ENCODE data around the gene TBCD.

The TBCD gene

DNA sequence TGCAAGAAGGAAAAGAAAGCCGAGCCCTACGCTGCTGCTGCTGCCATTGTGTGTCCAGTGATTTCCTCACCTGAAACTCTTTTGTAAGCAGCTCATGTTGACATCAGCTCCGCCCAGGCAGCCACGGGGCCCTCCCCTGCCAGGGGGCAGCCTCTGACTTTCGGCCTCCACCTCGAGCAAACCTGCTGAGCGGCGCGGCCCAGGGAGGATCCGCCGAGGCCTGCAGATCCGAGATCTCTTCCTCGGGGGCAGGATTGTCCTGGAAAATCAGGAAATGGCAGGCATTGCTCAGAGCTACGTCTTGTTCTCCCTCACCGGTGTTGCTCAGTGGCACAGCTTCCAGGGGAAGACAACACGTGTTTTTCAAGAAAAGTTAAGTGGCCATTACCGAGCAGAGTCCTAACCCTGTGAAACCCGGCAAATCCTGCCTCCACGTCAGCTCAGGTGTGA lies 123.6 kb downstream of the TBCD start:
- POLR2A ChIA-PET = no interaction called here
- no peak for TF ChIP-seq CTCF (IDR thresholded peaks at IDR 0.05; ENCODE audit: control extremely low read depth, extremely low read depth, low read depth, missing control alignments)

DNA sequence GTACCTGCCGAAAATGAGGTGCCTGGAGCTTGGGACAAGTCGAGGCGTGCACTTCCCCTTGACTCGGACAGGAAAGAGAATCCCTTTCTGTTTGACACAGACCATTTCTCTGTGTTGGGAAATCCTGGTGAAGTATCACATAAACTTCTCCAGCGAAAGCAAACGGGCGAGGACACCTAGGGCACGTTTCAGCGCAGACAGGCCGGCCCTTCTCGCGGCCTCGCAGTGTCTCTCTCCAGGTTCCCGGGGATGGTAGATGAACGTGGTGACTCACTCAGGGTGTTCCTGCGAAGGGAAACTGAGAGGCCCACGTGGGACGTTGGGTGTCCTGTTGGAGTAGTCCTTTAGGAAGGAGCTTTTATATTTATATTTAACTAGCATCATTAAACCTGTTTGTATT lies 124.3 kb downstream of the TBCD start:
- TF ChIP-seq CTCF (IDR thresholded peaks at IDR 0.05; ENCODE audit: control extremely low read depth, extremely low read depth, low read depth, missing control alignments) = no peak
- POLR2A ChIA-PET = no interaction called here
- no peak for DNase-seq (ENCODE audit: extremely low spot score)
- CTCF ChIA-PET = interaction anchor here (0.9 to 1.9 kb wide), 5 partner anchors 10 to 58 kb away, joined by 3 to 6 read pairs (median 3); no protein-coding TSS in a partner anchor

More for the DNA sequence above, 123.6 kb downstream of the TBCD start:
- no peak for DNase-seq (ENCODE audit: extremely low spot score)
- CTCF ChIA-PET = interaction anchor here (0.9 to 1.3 kb wide), 4 partner anchors 9 to 58 kb away, joined by 3 to 5 read pairs (median 4); no protein-coding TSS in a partner anchor

DNA sequence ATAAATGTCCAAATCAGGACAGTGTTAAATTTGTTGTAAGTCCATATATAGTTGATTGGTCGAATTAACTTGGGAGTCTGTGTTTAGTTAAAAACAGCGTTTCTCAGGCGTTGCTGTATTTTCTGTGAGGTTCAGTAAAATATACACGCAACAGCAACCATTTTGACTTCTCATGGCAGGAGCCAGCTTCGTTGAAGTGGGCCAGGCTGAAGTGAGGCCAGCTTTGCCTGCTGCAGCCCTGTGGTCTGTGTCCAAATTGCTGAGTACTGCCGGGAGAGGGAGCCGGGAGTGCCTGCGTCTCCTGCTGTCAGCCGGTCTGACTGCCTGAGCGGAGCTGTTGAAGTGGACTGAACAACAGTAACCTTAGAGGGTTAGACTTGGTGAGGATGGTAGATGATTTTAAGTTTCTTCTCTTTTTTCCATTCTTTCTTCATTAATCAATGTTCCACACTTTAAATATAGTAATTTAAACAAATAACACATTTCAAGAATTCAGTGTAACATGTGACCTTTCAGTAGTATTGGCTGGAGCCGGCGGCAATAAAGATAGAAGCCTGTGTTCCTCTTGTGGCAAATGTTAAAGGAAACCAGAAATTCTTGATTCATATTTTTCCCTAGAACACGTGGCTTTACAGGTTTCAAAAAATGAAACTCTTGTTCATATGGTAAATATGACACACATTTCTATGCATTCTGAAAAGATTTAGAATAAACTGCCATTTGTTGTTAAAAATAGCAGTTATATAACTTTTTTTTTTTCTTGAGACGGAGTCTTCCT lies 124.9 kb downstream of the TBCD start:
- POLR2A ChIA-PET = no interaction called here

GRCh38 chr17:82878527-82878926 lies 126.7 kb downstream of the TBCD start:
- DNase-seq (ENCODE audit: extremely low spot score) = no peak
- ChIA-PET POLR2A (no interaction called here), CTCF (interaction anchor here (0.8 kb wide), 1 partner anchor 34 kb away, joined by 4 read pairs; no protein-coding TSS in a partner anchor)
- no peak for TF ChIP-seq CTCF (IDR thresholded peaks at IDR 0.05; ENCODE audit: control extremely low read depth, extremely low read depth, low read depth, missing control alignments)

More for the DNA sequence above, 124.9 kb downstream of the TBCD start:
- no peak for DNase-seq (ENCODE audit: extremely low spot score)
- CTCF ChIA-PET = interaction anchor here (0.9 to 1.9 kb wide), 6 partner anchors 9 to 59 kb away, joined by 3 to 6 read pairs (median 4); no protein-coding TSS in a partner anchor
- TF ChIP-seq CTCF (IDR thresholded peaks at IDR 0.05; ENCODE audit: control extremely low read depth, extremely low read depth, low read depth, missing control alignments) = no peak

- no peak for TF ChIP-seq CTCF (IDR thresholded peaks at IDR 0.05; ENCODE audit: control extremely low read depth, extremely low read depth, low read depth, missing control alignments)
- ChIA-PET CTCF (no interaction called here), POLR2A (no interaction called here)
- no peak for DNase-seq (ENCODE audit: extremely low spot score)
These were observed 127.4 kb downstream of the TBCD start for GRCh38 chr17:82879241-82879640.

GRCh38 chr17:82880620-82881323 lies 128.9 kb downstream of the TBCD start:
- CTCF ChIA-PET = no interaction called here
- DNase-seq (ENCODE audit: extremely low spot score) = no peak
- POLR2A ChIA-PET = no interaction called here
- no peak for TF ChIP-seq CTCF (IDR thresholded peaks at IDR 0.05; ENCODE audit: control extremely low read depth, extremely low read depth, low read depth, missing control alignments)
